Astrocyte (in vitro differentiated cells and primary cell): ENCODE measurements around the gene JSRP1. TPM values are rescaled to one million over a fixed set of nuclear protein-coding genes. Genes with fewer than 3 reads are reported as not detected.
A peak's percentile ranks its signal among the peaks of the same experiment; 100 is the strongest.

Experiments used
- DNase-seq: peaks from one replicate; pipeline ENCODE4 v3.0.0-alpha.2; 2010; ENCODE audit warnings: low read depth
- FAIRE-seq: peaks from 2 replicates; lab custom pipeline; 2011; peaks lifted over from hg19 to GRCh38; lab: Jason Lieb, UNC
- H2AFZ ChIP-seq: 2 replicates; pipeline ENCODE4 v1.6.0; 2012; ENCODE audit warnings: low read depth, low read length, inconsistent platforms
- H3K27ac ChIP-seq: 2 replicates; pipeline ENCODE4 v1.5.1; 2011; ENCODE audit warnings: low read depth, low read length, inconsistent platforms
- H3K27me3 ChIP-seq: 2 replicates; pipeline ENCODE4 v1.6.0; 2011; ENCODE audit warnings: low read length, inconsistent platforms; ENCODE audit not compliant: insufficient read depth
- H3K36me3 ChIP-seq: 2 replicates; pipeline ENCODE4 v1.5.1; 2011; ENCODE audit warnings: low read length, inconsistent platforms; ENCODE audit not compliant: insufficient read depth
- H3K4me1 ChIP-seq: 2 replicates; pipeline ENCODE4 v1.5.1; 2011; ENCODE audit warnings: low read length, inconsistent platforms; ENCODE audit not compliant: insufficient read depth
- H3K4me2 ChIP-seq: 2 replicates; pipeline ENCODE4 v1.6.0; 2012; ENCODE audit warnings: low read length, inconsistent platforms
- H3K4me3 ChIP-seq: 2 replicates; pipeline ENCODE4 v1.5.1; 2011; ENCODE audit warnings: low read depth, mild to moderate bottlenecking, low read length, inconsistent platforms; ENCODE audit not compliant: insufficient read depth
- H3K79me2 ChIP-seq: 2 replicates; pipeline ENCODE4 v1.6.0; 2012; ENCODE audit warnings: mild to moderate bottlenecking, low read length, inconsistent platforms; ENCODE audit not compliant: insufficient read depth
- H3K9ac ChIP-seq: 2 replicates; pipeline ENCODE4 v1.6.0; 2012; ENCODE audit warnings: mild to moderate bottlenecking, low read length, inconsistent platforms
- H3K9me3 ChIP-seq: 2 replicates; pipeline ENCODE4 v1.5.1; 2012; ENCODE audit warnings: low read depth, mild to moderate bottlenecking, low read length, inconsistent platforms; ENCODE audit not compliant: insufficient read depth
- H4K20me1 ChIP-seq: 2 replicates; pipeline ENCODE4 v1.6.0; 2012; ENCODE audit warnings: low read length, inconsistent platforms; ENCODE audit not compliant: insufficient read depth
- H3K27ac Mint-ChIP-seq: one replicate; pipeline ENCODE4 v1.8.0; 2021; ENCODE audit warnings: mild to moderate bottlenecking, mixed read lengths; ENCODE audit not compliant: unreplicated experiment
- H3K27me3 Mint-ChIP-seq: one replicate; pipeline ENCODE4 v1.8.0; 2021; ENCODE audit warnings: low read depth, mixed read lengths; ENCODE audit not compliant: unreplicated experiment
- H3K36me3 Mint-ChIP-seq: one replicate; pipeline ENCODE4 v1.8.0; 2021; ENCODE audit warnings: low read depth, mixed read lengths; ENCODE audit not compliant: unreplicated experiment
- H3K4me1 Mint-ChIP-seq: one replicate; pipeline ENCODE4 v1.8.0; 2021; ENCODE audit warnings: low read depth, mixed read lengths; ENCODE audit not compliant: unreplicated experiment
- H3K4me3 Mint-ChIP-seq: one replicate; pipeline ENCODE4 v1.8.0; 2021; ENCODE audit warnings: mild to moderate bottlenecking, moderate library complexity, mixed read lengths; ENCODE audit not compliant: unreplicated experiment
- H3K9me3 Mint-ChIP-seq: one replicate; pipeline ENCODE4 v1.8.0; 2021; ENCODE audit warnings: mild to moderate bottlenecking, mixed read lengths; ENCODE audit not compliant: unreplicated experiment
- CTCF ChIP-seq: IDR thresholded peaks from 2 replicates; pipeline ENCODE4 v1.5.1; 2011; ENCODE audit warnings: low read depth, mild to moderate bottlenecking, inconsistent platforms, low read length, moderate library complexity; ENCODE audit not compliant: insufficient read depth
- EZH2 ChIP-seq: IDR thresholded peaks from 2 replicates; pipeline ENCODE4 v1.6.1; 2012; ENCODE audit warnings: mild to moderate bottlenecking, low read length, inconsistent platforms; ENCODE audit not compliant: insufficient read depth
- total RNA-seq: library from RNA; stranded (reverse); gene quantifications from 2 replicates; pipeline ENCODE4 v1.2.1, GENCODE V29; 2021

JSRP1 gene
- total RNA-seq, 1 donor from 2014 or later: 0.36 TPM

- DNase-seq: no peak
- peak overlapping the region; percentile 69 for H3K4me2 ChIP-seq
- H3K4me1 Mint-ChIP-seq: no peaks in the 10 kb centered on the region
Observed at GRCh38 chr19:2290441-2291184, 34.4 kb upstream of the JSRP1 start.

GRCh38 chr19:2289714-2290435 is 33.7 kb upstream of the JSRP1 start:
- H3K9me3 ChIP-seq: no peaks in the 10 kb centered on the region
- H2AFZ ChIP-seq: peak overlapping the region; percentile 47
- Mint-ChIP-seq H3K36me3 (peaks cover 4% of the 10 kb centered on the region), H3K27ac (no peak overlapping the region), H3K4me3 (no peak overlapping the region), H3K9me3 (no peaks in the 10 kb centered on the region), H3K4me1 (no peaks in the 10 kb centered on the region), H3K27me3 (peaks cover 59% of the 10 kb centered on the region)
- no peaks in the 10 kb centered on the region for H3K79me2 ChIP-seq
- H3K9ac ChIP-seq: no peak overlapping the region
- peaks cover 49% of the 10 kb centered on the region for H4K20me1 ChIP-seq
- peak overlapping the region; percentile 10 for H3K4me3 ChIP-seq
- peak overlapping the region; percentile 67 for H3K4me2 ChIP-seq
- no peak for DNase-seq
- TF ChIP-seq CTCF (no peak), EZH2 (peak; percentile 10)
- no peaks in the 10 kb centered on the region for H3K36me3 ChIP-seq
- peaks cover 12% of the 10 kb centered on the region for H3K4me1 ChIP-seq
- no peak for FAIRE-seq
- H3K27me3 ChIP-seq: peaks cover 50% of the 10 kb centered on the region
- no peak overlapping the region for H3K27ac ChIP-seq

More at GRCh38 chr19:2290441-2291184, 34.4 kb upstream of the JSRP1 start:
- Mint-ChIP-seq H3K27me3 (peaks cover 63% of the 10 kb centered on the region), H3K27ac (no peak overlapping the region), H3K4me3 (no peak overlapping the region), H3K36me3 (peaks cover 4% of the 10 kb centered on the region), H3K9me3 (no peaks in the 10 kb centered on the region)
- no peak for FAIRE-seq
- Histone ChIP-seq H3K79me2 (no peaks in the 10 kb centered on the region), H3K9ac (no peak overlapping the region), H2AFZ (peak overlapping the region; percentile 47), H3K9me3 (no peaks in the 10 kb centered on the region), H3K27ac (no peak overlapping the region), H3K27me3 (peaks cover 54% of the 10 kb centered on the region), H4K20me1 (peaks cover 47% of the 10 kb centered on the region), H3K4me3 (no peak overlapping the region), H3K4me1 (peaks cover 15% of the 10 kb centered on the region), H3K36me3 (no peaks in the 10 kb centered on the region)
- peak; percentile 70 for TF ChIP-seq EZH2
- TF ChIP-seq CTCF: no peak
